HG02759 (cell line): ENCODE results near the gene UGT1A10.
"Not testable (repeated sequence)": the region's sequence is repeated elsewhere in the genome, so short reads cannot be mapped to it uniquely, and the experiment has no call there.

ENCODE experiments used
- ATAC-seq: cut with Tn5 transposase; IDR thresholded peaks from one replicate; pipeline ENCODE4 v1.9.1; 2021; ENCODE audit warnings: mild to moderate bottlenecking, moderate library complexity; ENCODE audit not compliant: unreplicated experiment

UGT1A10 gene

DNA sequence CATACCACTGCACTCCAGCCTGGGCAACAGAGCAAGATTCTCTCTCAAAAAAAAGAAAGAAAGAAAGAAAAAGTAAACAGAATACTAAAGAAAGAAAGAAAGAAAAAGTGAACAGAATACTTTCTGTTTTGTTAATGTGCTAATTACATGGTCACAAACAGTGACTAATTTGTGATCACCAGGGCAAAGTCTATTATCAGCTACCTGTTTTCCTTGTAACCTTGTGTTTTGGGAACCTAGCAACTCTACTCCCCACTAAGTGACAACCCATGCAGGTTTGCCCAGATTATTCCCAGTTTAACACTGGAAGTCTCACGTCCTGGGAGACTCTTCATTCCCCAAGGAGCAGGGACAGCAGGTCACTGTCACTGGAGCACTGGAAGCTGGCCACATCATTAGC, 18.8 kb downstream of the UGT1A10 start:
- no peak for ATAC-seq

- not testable (repeated sequence) for ATAC-seq
These were observed 19.7 kb downstream of the UGT1A10 start for GRCh38 chr2:233655943-233656342.

DNA sequence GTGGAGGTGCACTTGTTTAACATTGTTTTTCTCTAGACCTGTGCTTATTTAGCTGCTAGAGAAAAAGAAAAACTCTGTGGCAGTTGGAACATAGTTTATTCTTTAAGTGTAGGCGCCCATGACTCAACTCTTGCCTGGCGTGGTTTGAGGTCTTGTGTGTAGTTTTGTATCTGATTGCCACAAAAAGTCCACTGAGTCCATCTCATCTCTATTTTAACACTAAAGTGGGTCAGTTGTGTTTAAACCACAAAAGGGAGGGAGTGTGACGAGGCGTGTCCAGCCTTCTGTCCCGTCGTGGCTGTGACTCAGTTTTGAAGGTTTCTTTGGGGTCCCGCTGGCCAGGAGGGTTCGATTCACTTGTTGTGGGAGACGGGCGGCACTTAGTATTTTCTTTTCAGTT, 20.2 kb downstream of the UGT1A10 start:
- ATAC-seq, result no peak

DNA sequence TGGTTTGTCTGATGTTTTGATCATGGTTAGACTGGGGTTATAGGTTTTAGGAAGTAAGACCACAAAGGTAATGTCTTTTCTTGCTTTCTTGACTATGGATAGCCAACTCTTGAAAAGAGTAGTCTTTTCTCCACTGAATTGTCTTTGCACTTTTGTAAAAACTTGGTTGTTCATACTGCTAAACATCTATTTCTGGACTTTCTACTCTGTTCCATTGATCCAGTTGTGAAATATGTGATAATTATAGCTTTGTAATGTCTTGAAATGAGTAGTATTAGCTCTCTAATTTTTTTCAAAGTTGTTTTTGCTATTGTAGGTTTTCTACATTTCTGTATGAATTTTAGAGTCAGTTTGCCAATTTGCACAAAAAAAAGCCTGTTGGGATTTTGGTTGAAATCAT, 22.4 kb downstream of the UGT1A10 start:
- ATAC-seq, result no peak

DNA sequence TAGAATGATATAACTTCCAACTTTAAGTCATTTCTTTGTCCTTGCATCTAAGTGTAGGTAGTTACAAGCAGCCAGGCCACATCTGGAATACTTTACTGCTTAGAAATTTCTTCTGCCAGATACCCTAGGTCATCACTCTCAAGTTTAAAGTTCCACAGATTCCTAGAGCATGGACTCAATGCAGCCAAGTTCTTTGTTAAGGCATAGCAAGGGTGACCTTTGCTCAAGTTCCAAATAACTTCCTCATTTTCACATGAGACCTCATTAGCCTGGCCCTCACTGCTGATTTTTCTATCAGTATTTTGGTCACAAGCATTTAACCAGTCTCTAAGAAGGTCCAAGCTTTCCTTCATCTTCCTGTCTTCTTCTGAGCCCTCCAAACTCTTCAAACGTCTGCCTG, 27.7 kb downstream of the UGT1A10 start:
- no peak for ATAC-seq

DNA sequence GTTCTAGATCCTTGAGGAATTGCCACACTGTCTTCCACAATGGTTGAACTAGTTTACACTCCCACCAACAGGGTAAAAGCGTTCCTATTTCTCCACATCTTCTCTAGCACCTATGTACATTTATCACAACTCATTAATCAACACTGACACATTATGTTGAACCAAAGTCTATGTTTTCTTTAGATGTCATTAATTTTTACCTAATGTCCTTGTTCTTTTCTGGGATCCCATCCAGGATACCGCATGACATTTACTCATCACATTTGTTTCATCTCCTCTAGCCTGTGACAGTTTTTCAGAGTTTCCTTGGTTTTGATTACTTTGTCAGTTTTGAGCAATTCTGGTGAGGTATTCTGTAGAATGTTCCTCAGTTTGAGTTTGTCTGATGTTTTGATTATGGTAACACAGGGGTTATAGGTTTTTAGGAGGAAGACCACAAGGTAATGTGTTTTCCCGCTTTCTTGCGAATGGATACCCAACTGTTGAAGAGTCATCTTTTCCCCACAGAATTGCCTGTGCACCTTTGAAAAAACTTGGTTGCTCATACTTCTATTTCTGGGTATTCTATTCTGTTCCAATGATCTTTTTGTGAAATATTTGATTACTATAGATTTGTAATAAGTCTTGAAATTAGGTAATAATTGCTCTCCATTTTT, 32.5 kb downstream of the UGT1A10 start:
- no peak for ATAC-seq

DNA sequence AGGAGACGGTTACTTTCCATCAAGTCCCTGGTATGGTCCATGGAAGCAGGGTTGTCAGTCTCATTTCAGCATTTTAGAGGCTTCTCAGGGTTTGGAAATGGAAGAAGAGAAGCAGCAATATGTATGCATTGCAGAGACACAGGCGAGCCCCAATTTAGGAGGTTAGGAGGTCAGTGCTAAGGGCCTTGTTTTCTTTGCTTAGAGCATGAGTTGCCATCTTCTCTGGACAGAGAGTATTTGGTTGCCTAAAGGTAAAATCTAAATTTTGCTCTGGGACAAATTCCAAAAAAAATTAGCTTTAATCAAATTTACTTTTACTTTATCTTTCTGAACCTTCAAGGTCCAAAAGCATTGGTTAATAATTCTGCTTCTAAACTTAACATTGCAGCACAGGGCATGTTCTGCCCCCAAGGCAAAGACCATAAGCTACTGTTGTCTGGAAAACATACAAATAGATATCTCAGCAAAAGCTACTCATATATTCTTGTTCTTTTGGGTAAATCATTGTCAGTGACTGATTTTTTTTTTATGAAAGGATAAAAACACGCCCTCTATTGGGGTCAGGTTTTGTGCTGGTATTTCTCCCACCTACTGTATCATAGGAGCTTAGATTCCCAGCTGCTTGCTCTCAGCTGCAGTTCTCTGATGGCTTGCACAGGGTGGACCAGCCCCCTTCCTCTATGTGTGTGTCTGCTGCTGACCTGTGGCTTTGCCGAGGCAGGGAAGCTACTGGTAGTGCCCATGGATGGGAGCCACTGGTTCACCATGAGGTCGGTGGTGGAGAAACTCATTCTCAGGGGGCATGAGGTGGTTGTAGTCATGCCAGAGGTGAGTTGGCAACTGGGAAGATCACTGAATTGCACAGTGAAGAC, 35.3 kb downstream of the UGT1A10 start, which contains the start of gene UGT1A9:
UGT1A9 (plus strand) TSS at position 609 of the 872 bp plus-strand sequence; CDS start at position 646, 37 bp downstream.
- no peak for ATAC-seq

GRCh38 chr2:233672886-233673285, 36.6 kb downstream of the UGT1A10 start:
- no peak for ATAC-seq

DNA sequence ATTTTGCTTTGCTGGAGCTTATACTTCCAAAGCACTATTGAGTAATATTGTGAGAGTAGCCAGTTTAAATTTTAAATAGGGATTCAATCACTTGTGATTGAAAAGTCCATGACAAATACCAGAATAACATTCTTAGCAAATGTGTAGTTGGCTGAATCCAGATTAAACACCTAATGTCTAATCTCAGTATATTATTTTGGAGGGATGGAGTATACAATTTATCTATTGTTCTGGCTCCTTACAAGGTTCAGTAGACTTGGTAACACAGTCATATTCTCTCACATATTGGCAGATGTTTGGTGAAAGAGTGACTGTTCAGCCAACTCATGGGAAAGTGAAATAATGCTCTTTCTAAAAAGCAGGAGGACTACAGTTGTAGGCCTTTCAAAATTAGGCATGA, 37.6 kb downstream of the UGT1A10 start:
- ATAC-seq, result no peak

GRCh38 chr2:233674314-233674713, 38.1 kb downstream of the UGT1A10 start:
- no peak for ATAC-seq

GRCh38 chr2:233674995-233675394, 38.7 kb downstream of the UGT1A10 start:
- no peak for ATAC-seq

- ATAC-seq, result no peak
These were observed 39.8 kb downstream of the UGT1A10 start for GRCh38 chr2:233676046-233676445.

- ATAC-seq, result no peak
These were observed 42.9 kb downstream of the UGT1A10 start for GRCh38 chr2:233679196-233679595.

DNA sequence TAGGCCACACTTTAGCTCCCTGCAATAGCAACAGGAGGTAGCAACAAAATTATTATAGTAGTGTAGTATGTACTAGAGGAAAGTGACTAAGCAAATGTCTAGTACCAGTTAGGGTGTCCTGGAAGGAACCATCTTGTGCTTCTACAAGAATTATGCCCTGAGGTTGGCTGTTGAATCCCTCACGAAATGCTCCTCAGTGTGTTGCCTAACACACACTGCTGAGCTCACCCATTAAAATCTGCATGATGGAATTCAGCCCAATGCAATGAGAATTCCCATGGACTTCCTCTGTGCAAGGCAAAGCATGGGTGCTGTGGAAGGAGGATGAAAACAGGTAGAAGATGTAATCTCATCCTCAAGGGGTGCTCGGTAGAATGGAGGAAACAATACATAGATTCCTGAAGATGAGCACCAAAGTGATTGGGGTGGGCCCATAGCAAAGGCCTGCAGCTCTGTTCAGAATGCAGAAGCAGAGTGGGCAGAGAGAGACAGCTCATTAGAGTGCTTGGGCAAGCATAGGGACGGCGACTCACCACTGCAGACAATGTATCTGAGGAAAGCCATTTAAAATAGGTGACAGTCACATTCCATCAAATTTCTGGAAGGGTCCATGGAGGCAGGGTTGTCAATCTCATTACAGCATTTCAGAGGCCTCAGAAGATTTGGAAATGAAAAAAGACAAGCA, 44.3 kb downstream of the UGT1A10 start:
- no peak for ATAC-seq

GRCh38 chr2:233681521-233682099, 45.4 kb downstream of the UGT1A10 start, which contains the start of gene UGT1A7:
UGT1A7 (plus strand) TSS chr2:233681901; CDS start chr2:233681938, 37 bp downstream.
- no peak for ATAC-seq

GRCh38 chr2:233684640-233685039, 48.4 kb downstream of the UGT1A10 start:
- ATAC-seq, result no peak

DNA sequence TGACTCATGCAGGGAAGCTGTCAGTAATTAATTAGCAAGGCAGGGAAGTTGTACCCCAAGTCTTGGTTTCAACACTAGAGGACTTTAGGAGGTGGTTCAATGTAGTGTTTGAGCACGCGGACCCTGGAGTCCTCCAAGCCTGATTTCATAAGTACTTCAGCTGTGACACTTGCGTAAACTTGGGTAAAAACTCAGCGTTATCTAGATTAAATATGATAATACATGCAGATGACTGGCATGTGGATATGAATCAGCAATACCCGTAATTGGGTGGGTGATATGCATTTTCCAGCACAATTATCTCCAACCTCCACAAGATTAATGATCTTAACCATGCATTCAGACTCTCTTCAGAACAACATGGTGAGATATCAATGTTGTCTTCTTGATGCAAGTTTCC, 50.7 kb downstream of the UGT1A10 start:
- ATAC-seq, result no peak

DNA sequence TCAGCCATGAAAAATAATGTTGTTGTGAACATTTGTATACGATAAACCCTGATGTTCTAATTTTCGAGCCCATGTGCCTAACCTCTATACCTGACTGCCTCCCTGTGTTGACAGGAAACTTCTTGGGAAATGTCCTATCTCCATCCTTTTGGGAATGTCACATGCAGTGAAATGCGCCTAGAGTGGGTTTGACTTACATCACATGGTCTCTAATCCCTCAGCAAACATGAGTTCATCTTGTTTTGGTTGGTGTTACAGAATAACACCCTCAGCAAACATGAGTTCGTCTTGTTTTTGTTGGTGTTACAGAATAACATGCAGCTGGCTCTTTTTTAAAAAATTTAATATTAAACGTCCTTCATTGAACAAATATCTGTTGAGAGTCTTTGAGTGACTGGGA, 52.1 kb downstream of the UGT1A10 start:
- no peak for ATAC-seq

GRCh38 chr2:233689031-233689430, 52.8 kb downstream of the UGT1A10 start:
- ATAC-seq, result no peak

DNA sequence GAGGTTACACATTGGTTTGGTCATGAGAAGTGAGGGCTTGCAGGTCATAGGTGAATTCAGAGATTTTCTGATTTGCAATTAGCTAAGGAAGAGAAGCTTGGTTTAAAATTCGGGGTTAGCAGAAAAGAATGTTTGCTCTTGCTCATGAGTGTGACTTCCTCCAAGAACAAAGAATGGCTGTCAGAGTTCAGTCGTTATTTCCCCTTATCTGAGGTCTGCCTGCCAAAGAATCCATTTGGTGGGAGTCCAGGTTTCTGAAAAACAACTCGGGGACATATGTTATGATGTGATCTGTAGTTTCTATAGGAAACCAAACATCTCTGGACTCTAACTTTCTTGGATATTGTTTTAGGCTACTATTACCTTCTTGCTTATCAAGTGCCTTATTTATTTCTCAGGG, 53.3 kb downstream of the UGT1A10 start:
- ATAC-seq, result no peak

- ATAC-seq, result no peak
These were observed 54.2 kb downstream of the UGT1A10 start for GRCh38 chr2:233690444-233690843.
